Muscle of arm (tissue), 12 donors: Measurements from ENCODE around the gene NECAP2. TPM values are rescaled to one million over a fixed set of nuclear protein-coding genes. Genes with fewer than 3 reads are reported as not detected.
"Not testable (repeated sequence)": the region's sequence is repeated elsewhere in the genome, so short reads cannot be mapped to it uniquely, and the experiment has no call there.

Experiments
- DNase-seq: peaks from one replicate; pipeline ENCODE4 v3.0.0-alpha.2; 2013
- polyA plus RNA-seq, 12 donors: library from polyadenylated mRNA; unstranded; fragments of 120-200 nt; gene quantifications; one replicate each; pipeline ENCODE4 v1.2.1, GENCODE V29; 2013; ENCODE audit not compliant: insufficient read length in 12 of 12

The NECAP2 gene
- polyA plus RNA-seq, 12 donors, result 25.3 to 47.0 (median 34.9) TPM; not detected in 1

DNA sequence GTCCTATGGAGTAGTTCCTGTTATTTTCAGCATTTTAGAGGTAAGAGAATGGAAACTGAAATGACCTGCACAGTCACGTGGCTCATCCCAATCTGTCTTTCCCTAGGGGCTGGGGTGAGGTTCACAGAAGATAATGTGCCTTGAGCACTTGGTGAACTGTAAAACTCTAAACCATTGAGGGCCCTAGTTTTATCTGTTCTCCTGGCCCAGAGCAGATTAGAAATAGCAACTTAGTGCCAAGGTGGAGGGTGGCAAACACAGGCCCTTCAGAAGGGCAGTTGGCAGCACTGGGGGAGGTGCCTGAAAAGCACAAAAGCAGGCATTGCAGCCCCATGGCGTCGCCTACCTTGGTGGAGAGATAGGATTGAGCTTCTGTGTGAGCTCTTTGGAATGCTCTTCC lies 14.4 kb downstream of the NECAP2 start:
- DNase-seq, result not testable (repeated sequence)

DNA sequence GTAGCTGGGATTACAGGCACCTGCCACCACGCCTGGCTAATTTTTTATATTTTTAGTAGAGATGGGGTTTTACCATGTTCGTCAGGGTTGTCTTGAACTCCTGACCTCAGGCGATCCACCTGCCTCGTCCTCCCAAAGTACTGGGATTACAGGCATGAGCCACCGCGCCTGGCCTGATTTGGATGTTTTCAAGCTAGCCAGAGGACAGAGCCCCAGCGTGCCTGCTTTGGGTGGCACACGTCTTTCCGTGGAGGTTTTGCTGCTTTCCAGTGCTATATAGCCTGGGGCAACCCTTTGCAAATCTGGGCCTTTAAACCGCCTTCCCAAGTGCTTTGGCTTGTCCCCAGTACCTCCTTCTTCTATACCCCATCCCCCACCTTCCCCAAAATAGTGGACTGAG lies 15.6 kb downstream of the NECAP2 start:
- DNase-seq, result not testable (repeated sequence)

DNA sequence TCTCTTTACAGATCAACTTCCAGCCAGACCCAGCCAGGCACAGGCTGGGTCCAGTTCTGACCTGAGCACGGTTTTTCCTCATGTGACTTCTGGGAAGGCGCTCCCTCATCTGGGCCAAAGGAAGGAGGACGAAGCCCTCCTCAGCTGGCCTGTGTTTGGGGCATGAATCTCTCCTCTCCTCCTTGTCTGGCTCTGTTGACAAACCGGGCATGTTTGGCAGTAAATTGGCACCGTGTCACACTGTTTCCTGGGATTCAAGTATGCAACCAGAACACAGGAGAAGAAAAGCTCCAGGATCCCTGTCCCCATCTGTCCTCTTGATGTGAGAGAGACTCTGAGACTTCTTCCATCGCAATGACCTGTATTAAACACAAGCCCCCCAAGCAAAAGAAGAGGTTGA lies 18.3 kb downstream of the NECAP2 start:
- no peak for DNase-seq

DNA sequence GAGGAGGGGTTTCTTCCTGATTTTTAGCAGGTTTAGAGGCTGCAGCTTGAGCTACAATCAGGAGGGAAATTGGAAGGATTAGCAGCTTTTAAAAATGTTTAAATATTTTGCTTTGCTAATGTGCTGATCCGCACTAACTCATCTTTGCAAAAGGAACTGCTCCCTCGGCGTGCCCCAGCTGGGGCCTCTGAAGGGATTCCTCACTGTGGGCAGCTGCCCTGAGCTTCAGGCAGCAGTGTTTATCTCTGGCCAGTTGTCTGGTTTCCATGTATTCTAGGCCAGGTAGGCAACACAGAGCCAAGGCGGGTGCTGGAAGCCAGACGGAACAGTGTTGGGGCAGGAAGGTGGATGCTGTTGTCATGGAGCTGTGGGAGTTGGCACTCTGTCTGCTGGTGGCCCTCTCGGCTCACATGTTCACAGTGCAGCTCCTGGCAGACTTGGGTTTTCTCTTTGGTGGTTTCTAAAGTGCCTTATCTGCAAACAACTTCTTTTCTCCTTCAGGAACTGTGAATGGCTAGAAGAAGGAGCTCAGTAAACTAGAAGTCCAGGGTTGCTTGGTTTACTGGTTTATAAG lies 18.9 kb downstream of the NECAP2 start:
- no peak for DNase-seq

DNA sequence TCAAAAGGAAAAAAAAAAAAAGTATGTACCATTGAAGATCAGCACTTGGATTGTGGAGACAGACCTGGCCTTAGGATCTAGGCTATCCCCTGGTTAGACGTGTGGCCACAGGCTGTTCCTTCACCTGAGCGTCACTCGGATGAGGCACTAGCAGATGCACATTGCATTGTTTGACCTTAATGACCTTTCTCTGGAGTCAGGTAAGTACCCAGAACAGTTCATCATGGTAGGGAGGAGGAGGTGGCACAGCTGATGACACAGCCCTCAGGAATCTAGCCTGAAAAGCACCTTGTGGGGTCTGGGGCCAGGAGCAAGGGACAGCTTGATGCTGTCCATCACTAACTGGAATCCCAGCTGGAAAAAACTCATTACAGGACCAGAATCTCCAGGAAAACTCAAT lies 21.2 kb downstream of the NECAP2 start:
- no peak for DNase-seq

DNA sequence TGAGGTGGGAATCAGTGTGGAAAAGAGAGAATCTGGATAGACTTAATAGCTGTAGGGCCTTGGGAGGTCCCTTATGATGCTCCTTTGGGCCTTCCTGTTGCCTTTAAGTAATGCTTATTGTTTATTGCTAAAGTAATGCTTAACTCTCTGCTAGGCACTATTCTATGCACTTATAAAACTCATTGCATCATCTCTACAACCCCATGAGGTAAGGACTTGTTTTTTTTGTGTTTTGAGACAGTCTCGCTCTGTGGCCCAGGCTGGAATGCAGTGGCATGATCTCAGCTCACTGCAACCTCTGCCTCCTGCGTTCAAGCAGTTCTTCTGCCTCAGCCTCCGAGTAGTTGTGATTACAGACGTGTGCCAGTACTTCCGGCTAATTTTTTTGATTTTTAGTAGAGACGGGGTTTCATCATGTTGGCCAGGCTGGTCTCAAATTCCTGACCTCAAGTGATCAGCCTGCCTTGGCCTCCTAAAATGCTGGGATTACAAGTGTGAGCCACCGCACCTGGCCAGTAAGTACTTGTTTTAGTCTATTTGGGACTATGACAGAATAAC lies 22.3 kb downstream of the NECAP2 start:
- no peak for DNase-seq

DNA sequence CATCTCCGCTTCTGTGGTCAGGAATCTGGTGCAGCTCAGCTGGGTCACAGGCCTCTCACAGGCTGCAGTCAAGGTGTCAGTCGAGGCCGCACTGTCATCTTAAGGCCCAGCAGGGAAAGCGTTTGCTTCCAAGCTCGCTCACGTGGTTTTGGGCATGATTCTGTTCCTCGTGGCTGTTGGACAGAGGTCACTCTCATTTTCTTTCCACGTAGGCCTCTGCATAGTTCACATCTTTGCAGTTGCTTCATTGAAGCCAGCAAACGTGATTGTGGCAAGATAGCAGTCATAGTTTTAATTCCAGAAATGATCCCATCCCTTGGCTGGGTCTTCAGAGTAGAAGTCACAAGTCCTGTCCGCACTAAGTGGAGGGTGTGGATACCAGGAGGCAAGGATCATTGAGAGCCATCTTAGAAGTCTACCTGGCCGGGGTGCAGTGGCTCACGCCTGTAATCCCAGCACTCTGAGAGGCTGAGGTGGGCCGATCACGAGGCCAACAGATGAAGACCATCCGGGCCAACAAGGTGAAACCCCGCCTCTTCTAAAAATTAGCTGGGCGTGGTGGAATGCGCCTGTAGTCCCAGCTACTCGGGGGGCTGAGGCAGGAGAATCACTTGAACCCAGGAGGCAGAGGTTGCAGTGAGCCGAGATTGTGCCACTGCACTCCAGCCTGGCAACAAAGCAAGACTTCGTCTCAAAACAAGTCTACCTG lies 24.5 kb downstream of the NECAP2 start:
- no peak for DNase-seq

DNA sequence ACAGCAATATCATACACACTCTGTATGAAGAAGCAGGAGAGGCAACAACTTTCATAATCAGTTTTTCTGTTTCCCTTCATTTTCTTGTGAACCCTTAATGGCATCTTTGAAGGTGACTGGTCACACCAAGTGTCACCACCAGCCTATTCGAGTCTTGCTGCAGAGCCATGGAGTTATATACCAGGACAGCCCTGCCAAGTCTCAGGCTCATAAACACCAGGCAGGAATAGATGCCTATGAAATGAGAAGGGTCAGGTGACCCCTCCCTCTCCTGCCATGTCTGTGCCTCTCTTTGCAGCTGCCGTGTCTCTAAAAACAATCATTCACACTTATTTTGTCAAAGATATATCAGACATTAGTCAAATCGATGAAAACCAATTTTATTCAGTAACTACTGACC lies 28.0 kb downstream of the NECAP2 start:
- DNase-seq, result no peak

DNA sequence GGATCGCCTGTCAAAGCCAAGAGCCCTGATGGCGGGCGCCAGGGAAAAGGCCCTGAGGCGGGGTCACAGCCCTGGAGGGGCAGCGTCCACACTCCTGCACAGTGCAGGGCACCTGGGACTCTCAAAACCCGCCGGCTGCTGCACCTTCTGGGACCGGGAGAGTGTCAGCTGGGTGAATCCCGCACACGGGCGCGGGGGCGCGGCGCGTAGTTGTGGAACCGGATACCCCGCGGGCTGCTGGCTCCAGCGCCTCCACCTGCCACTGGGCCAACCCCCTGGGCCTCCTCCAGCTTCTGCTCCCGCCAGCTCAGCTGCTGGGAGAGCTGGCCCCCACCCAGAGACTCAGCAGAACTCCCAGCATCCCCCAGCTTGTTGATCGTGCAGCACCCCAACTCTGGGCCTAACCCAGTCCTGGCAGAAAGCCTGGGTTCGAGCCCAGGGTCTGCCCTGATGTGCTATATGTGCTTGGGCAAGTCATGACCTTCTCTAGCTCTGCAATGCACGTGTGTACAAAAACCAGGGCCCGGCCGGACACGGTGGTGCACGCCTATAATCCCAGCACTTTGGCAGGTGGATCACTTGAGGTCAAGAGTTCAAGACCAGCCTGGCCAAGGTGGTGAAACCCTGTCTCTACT lies 33.8 kb downstream of the NECAP2 start:
- no peak for DNase-seq

DNA sequence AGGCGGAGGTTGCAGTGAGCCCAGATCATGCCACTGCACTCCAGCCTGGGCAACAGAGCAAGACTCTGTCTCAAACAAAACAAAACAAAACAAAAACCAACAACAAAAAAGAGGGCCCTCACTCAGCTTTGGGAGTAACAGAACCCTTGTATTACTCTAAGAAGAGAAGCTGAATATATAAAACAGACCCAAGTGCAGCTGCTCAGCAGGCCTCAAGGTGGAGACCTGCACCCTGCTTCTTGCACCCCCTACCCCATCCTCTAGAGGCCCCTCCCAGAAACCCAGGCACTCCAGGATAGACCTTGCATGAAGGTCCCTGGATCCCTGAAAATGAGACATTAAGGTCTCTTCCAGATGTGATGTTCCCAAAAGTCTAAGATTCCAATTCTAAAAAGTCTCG lies 34.4 kb downstream of the NECAP2 start:
- DNase-seq, result not testable (repeated sequence)

DNA sequence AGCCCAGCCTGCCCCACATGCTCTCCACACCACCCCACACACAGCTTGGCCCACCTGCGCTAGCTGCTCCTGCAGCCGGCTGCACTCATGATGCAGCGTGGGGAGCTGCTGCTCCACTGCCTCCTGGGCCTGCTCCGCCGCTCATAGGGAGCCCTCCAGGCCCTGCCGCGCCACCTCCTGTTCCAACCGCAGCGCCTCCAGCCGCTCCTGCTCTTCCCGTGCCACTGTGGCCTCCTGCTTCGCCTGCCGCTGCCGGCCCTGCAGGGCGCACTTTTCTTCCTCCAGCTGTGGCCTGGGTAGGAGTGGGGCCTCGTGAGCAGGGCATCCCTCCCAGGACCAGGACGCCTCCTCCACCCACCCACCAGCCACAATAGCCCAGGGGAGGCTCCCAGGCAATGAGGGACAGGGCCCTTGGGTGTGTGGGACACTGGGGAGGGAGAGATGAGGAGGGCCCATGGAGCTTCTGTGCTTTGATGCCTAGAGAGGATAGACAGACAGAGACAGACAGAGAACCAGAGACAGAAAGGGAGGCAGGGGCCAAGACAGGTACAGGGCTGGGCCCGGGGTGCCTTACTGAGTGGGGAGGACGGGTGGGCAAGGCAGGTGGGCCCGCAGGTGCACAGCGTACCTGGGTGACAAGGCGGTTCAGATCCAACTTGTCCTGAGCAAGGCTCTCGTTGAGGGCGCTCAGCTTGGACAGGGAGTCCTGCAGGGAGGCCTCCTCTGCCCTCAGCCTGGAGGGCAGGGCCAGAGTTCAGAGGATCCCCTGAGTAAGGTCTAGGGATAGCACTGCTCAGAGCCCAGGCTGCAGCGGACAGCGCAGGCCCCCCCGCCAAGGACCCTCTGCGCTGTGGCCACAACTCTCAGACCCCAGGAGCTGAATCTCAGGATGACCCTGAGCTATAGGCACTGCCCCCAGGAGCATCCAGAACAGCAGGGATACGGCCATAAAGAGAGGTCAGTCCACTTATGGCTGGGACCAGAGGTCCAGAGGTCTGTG lies 35.5 kb downstream of the NECAP2 start:
- not testable (repeated sequence) for DNase-seq

DNA sequence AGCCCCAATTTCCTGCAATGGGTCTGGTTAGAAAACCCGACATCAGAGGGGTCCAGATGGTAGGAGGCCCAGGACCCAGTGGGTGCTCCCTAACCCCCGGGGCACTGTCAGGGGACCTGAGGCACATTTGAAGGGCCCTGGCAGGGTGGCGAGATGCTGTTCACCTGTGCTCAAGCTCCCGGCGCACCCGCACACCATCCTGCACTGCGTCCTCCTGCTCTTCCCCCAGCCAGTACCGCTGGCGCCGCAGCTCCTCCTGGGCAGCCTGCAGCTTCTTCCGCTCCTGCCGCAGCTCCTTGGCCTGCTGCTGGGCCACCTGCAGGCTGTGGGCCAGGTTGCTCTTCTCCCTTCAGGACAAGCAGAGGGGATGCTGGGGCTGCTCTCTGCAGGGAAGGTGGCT lies 37.6 kb downstream of the NECAP2 start:
- no peak for DNase-seq

DNA sequence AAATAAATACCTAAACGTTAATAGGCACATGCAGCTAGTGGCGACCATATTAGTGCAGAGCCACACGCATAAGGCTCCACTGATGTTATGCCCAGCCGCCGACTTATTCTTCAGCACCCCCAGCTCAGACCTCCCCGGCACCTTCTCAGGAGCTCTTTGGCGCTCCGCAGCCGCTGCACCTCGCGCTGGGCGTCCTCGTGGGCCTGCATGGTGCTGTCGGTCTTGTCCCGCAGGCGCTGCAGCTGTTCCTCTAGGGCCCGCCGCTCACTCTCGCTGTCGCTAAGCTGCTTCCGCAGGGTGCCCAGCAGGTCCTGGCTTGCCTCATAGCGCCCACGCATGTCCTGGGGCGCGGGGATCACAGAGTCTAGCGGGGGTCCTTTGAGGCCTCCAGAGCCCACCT lies 42.6 kb downstream of the NECAP2 start:
- not testable (repeated sequence) for DNase-seq

DNA sequence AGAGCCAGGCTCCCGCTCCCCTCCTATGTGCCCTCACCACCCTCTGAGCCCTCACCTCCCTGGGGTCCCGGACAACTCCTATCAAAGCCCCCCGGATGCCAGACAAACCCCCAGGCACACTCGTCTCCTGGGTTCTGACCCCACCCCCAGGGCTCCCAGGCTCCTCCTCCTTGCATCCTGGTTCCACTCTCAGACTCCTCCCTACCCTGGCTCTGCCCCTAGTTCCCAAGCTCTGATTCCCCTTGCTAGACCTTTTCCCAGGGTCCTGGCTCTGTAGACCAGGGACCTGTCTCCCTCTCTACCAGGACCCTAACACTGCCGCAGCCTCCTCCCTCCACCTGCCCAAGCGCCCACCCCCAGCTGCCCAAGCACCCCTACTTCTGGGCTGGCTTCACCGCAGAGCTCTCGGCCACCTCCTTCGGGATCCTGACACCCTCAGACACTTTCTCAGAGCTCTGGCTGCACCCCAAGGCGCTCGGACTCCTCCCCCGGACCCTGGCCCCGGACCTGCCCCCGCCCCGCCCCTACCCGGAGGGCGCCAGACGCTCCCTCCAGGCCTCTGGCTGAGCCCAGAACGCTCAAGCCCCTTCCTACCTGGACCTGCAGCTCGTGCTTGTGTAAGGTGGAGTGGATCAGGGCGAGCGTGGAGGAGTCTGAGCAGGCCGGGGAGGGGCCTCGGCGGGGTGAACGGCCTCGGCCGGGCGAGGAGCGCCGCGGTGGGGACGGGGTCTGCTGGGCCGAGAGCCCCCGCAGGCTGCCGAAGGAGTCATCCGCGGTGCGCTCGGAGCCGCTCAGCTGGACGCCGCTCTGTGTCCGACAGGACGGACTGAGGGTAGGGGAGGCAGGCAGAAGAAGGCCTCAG lies 43.3 kb downstream of the NECAP2 start:
- DNase-seq, result not testable (repeated sequence)

DNA sequence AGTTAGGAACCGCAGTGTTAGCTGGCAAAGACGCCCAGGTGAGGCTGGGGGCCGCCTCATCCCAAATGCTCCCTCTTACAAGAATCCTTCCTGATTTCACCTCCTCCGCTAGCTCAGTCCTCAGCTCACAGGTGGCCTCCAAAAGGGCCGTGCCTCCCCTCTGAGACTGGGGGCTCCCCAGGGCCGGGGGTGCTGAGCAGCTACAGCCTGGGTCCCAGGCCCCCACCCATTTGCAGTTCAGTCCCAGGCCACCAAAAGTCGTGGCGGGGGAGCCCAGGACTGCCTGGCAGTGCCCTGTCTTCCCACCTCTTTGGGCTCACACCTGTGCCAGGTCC lies 43.9 kb downstream of the NECAP2 start:
- no peak for DNase-seq

DNA sequence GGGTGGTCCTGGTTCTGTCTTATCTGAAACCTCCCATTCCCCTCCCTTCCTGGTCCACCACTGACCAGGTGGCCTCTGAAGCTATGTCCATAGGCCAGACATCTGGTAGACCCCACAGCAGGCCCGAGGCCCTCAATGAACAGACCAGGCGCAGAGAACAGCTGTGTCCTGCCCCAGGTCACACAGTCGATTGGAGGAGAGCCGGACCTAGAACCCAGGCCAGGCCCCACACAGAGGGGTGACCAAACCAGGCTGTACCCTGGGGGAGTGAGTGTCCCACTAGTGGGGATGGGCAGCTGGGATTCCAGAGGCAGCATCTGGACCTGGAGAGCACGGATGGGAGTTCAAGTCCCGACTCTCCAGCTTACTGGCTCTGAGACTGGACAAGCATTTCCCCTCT lies 44.4 kb downstream of the NECAP2 start:
- no peak for DNase-seq

DNA sequence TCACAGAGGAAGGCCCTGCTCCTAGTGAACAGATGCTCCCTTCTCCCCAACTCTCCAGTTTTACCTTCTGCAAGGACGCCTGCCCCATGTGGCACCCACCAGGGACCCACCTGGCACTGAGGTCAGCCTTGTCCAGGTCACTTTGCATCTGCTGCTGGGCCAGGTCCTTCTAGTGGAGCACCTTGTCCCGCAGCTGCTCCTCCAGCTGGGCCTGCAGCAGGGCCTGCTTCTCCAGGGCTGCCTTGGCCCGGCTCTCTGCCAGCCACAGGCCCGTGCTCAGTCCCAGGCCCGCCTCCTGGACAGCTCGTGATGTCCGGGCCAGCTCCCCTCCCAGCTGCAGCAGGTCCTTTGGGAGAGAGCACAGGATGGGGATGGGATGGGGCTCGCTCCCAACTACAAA lies 45.8 kb downstream of the NECAP2 start:
- not testable (repeated sequence) for DNase-seq

DNA sequence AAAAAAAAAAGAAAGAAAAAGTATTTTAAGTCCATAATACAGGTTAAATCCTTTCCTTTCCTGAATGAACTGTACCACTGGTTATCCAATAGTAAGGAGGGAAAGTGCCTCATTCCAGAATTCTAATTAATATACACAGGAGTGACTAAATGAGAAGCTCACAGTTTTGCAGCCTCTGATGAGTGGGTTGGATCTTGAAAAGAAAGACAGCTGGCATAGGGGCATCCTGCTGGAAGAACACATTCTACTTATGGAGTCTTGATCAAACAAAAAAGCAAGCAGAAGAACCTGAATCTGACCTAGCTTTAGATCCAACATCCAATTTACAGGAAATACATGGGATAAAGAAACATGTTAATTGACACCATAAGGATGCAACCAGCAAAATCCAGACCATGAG lies 46.5 kb downstream of the NECAP2 start:
- not testable (repeated sequence) for DNase-seq

DNA sequence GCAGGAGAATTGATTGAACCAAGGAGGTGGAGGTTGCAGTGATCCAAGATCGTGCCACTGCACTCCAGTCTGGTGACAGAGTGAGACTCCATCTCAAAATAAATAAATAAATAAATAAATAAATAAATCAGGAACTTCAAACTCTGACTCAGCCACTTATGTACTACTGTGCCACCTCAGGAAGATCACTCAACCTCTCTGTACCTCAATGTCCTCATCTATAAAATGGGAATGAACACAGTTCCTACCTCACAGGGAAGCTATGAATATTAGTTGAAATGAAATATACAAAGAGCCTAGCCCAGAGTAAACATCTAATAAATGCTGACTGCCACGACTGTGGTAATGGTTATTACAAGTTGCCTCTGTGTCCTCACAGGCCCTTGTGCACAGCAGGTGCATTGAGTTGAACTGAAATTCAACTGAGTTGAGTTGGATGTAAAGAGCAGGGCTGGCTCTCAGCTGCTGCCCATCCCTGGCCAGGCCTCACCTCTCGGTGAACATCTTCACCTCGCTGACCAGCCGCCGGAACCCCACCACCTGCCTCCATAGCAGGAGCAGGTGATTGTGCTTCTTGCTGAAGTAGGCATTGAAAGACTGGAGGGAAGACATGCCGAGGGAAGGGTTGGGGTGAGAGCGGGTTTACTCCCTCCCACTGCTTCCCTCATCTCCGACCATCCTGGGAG lies 48.8 kb downstream of the NECAP2 start:
- not testable (repeated sequence) for DNase-seq

DNA sequence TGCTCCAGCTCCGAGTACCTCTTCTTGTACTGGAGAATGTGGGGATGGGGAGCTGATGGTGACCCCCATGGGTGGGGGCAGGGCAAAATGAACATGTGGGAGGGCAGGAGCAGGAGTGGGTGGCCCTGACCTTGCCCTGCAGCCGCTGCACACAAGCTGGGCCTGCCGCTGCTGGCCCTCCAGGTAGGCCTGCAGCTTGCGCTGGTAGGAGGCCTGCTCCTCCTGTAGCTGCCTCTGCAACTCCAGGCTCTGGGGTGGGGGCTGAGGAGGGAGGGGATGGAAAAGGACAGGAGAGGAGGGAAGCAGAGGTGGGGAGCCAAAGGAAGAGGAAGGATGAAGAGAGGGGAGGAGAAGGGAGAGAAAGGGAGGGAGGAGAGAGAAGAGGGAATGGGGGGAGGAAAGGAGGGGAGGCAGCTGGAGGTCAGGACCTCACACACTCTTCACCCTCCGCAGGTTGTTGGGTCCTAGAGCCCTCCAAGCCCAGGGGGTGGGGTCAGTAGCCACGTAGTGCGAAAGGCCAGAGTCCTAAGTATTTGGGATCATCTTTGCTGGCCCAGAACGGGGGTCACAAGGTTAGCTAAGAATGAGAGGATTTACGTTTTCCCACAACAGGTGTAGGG lies 50.6 kb downstream of the NECAP2 start:
- DNase-seq, result no peak
